Neuron (in vitro differentiated cells): Measurements from ENCODE around the gene INSYN2A.

Source experiments
- H2AFZ ChIP-seq: one replicate; pipeline ENCODE4 v1.6.1; 2013; ENCODE audit warnings: low read depth, mild to moderate bottlenecking, inconsistent platforms, low read length, moderate library complexity
- H3K27me3 ChIP-seq: one replicate; pipeline ENCODE4 v1.6.1; 2013; ENCODE audit warnings: low read length; ENCODE audit not compliant: insufficient read depth
- H3K36me3 ChIP-seq: one replicate; pipeline ENCODE4 v1.6.1; 2013; ENCODE audit warnings: low read length; ENCODE audit not compliant: insufficient read depth
- H3K4me1 ChIP-seq: one replicate; pipeline ENCODE4 v1.6.1; 2013; ENCODE audit warnings: low read length; ENCODE audit not compliant: insufficient read depth
- H3K4me3 ChIP-seq: 2 replicates; pipeline ENCODE4 v1.5.1; 2013; ENCODE audit warnings: mild to moderate bottlenecking, low read length, moderate library complexity
- H3K9me3 ChIP-seq: one replicate; pipeline ENCODE4 v1.6.1; 2013; ENCODE audit warnings: low read length

Gene INSYN2A, protein sequence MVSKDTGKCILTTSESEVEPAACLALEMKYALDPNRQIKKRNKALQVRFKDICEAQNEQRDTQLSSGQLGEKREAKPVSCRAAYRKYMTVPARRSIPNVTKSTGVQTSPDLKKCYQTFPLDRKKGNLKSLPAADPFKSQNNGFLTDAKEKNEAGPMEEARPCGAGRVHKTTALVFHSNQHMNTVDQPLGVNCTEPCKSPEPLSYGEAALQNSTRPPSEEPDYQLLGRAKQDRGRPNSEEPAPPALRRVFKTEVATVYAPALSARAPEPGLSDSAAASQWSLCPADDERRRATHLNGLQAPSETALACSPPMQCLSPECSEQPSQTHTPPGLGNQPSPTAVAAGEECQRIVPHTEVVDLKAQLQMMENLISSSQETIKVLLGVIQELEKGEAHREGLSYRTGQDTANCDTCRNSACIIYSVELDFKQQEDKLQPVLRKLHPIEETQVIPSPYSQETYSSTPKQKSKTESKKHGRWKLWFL

DNA sequence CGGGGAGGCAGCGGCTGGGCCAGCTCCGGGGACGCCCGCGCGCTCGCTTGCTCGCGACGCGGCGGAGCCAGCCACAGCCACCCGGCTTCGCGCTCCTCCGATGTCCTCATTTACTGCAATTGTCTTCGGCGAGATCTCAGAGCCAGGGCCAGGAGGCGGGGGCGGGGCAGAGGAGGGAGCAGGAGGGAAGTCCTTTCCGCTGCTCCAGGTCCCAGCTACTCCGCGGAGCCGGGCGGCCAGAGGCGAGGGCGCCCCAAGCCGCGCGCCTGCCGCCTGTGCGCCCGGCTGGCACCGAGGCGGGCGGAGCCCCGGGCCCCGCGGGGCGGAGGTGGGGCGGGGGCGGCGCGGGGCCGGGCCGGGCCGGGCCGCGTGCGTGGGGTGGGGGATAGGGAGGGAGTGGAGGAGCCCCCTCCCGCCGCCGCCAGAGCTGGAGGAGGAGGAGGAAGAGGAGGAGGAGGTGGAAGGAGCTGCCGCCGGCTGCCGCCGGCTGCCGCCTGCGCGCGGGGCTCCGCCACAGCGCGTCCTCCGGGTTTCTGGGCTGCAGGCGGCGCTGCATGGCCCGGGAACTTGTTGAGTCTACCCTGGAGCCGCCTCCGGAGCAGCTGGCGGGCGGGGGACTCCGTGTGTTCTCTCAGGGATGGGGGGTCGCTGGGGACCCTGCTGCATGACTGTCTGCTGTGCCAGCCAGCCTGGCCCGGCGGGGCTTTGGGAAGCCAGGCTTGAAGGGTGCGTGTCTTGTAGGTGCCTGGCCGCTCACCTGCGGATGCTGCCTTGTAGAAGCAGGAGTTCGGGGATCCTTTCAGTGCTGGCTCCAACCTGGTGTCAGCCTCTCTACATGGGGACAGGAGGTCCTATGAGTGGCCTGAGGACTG is at the start of gene INSYN2A:
Gene INSYN2A, minus strand, starts transcription at position 310 of the 872 bp plus-strand sequence. CDS start 20,196 bp downstream, outside the sequence.
- Histone ChIP-seq H3K36me3 (no peaks in the 10 kb centered on the region), H3K4me3 (peak within 1 kb of the TSS; percentile 58), H3K4me1 (peaks cover 14% of the 10 kb centered on the region), H2AFZ (no peak within 1 kb of the TSS), H3K9me3 (no peaks in the 10 kb centered on the region), H3K27me3 (no peaks in the 10 kb centered on the region)

- H3K27me3 ChIP-seq, result no peaks in the 10 kb centered on the region
- no peaks in the 10 kb centered on the region for H3K4me1 ChIP-seq
- peaks cover 3% of the 10 kb centered on the region for H3K9me3 ChIP-seq
- H2AFZ ChIP-seq, result no peak overlapping the region
- H3K4me3 ChIP-seq, result no peak overlapping the region
- H3K36me3 ChIP-seq, result peaks cover 8% of the 10 kb centered on the region
Measured at GRCh38 chr10:127245456-127245855, 49.1 kb upstream of the INSYN2A start.

GRCh38 chr10:127243490-127244272 is 47.3 kb upstream of the INSYN2A start:
- H3K9me3 ChIP-seq, result peaks cover 2% of the 10 kb centered on the region

GRCh38 chr10:127242914-127243313 is 46.5 kb upstream of the INSYN2A start:
- no peaks in the 10 kb centered on the region for H3K9me3 ChIP-seq
- H3K4me3 ChIP-seq, result no peak overlapping the region
- H3K36me3 ChIP-seq, result no peaks in the 10 kb centered on the region
- H2AFZ ChIP-seq, result no peak overlapping the region
- H3K4me1 ChIP-seq, result no peaks in the 10 kb centered on the region
- no peaks in the 10 kb centered on the region for H3K27me3 ChIP-seq

More at GRCh38 chr10:127243490-127244272, 47.3 kb upstream of the INSYN2A start:
- Histone ChIP-seq H3K4me1 (no peaks in the 10 kb centered on the region), H3K36me3 (peaks cover 3% of the 10 kb centered on the region), H2AFZ (no peak overlapping the region), H3K4me3 (no peak overlapping the region), H3K27me3 (no peaks in the 10 kb centered on the region)

GRCh38 chr10:127236266-127236665 is 39.9 kb upstream of the INSYN2A start:
- Histone ChIP-seq H3K4me1 (peaks cover 10% of the 10 kb centered on the region), H3K9me3 (no peaks in the 10 kb centered on the region), H3K36me3 (no peaks in the 10 kb centered on the region), H3K27me3 (no peaks in the 10 kb centered on the region), H2AFZ (no peak overlapping the region), H3K4me3 (no peak overlapping the region)

GRCh38 chr10:127234306-127234800 is 38.0 kb upstream of the INSYN2A start:
- Histone ChIP-seq H2AFZ (no peak overlapping the region), H3K4me3 (no peak overlapping the region), H3K9me3 (no peaks in the 10 kb centered on the region), H3K4me1 (peaks cover 10% of the 10 kb centered on the region), H3K36me3 (no peaks in the 10 kb centered on the region), H3K27me3 (no peaks in the 10 kb centered on the region)

DNA sequence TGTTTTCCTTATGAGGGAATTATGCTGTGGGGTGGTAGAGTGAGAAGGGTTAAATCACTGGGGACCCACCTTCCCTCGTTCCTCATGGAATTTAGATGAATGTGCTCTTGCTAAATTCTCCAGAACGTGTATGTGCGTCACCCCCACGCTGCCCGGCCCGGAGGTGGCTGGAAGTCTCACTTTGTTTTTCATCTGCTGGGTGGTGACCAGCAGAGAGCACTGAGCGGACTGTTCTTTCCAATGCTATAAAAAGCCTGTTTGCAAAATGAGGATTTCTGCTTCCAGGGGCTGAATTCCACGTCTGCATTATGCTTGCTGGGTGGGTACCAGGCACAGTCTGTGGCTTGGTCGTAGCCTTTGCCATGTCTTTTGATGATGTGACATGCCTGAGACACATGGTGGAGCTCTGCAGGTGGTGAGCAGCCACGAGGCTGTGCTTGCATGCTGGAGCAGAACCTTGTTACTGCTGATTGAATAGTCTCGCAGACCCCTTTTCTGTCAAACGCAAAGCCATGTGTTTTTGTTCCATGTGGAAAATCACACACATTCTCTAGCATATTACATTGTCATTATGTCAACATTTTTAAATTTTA is 31.9 kb upstream of the INSYN2A start:
- H3K36me3 ChIP-seq, result no peaks in the 10 kb centered on the region
- no peaks in the 10 kb centered on the region for H3K27me3 ChIP-seq
- H3K4me3 ChIP-seq, result no peak overlapping the region
- H2AFZ ChIP-seq, result no peak overlapping the region
- H3K4me1 ChIP-seq, result no peaks in the 10 kb centered on the region
- no peaks in the 10 kb centered on the region for H3K9me3 ChIP-seq

DNA sequence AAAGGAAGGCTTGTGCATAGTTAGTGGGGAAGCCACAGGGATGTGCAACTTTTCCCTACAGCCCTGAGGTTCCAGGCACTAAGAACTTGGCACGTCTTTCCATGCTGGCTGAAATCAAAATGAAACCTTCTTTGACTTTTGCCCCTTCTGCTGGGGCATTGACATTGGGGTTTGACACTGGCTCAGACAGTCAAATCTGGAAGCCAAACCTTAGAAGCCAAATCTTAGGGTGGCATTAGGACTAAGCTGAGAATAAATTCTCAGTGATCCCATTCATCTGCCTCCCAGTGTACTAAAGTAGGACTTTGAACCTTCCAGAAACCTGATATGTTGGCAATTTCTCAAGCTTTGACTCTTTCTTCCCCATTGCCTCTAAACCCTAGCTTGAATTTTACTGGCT is 31.3 kb upstream of the INSYN2A start:
- no peaks in the 10 kb centered on the region for H3K36me3 ChIP-seq
- no peaks in the 10 kb centered on the region for H3K9me3 ChIP-seq
- no peak overlapping the region for H2AFZ ChIP-seq
- H3K4me3 ChIP-seq, result no peak overlapping the region
- H3K27me3 ChIP-seq, result no peaks in the 10 kb centered on the region
- no peaks in the 10 kb centered on the region for H3K4me1 ChIP-seq

DNA sequence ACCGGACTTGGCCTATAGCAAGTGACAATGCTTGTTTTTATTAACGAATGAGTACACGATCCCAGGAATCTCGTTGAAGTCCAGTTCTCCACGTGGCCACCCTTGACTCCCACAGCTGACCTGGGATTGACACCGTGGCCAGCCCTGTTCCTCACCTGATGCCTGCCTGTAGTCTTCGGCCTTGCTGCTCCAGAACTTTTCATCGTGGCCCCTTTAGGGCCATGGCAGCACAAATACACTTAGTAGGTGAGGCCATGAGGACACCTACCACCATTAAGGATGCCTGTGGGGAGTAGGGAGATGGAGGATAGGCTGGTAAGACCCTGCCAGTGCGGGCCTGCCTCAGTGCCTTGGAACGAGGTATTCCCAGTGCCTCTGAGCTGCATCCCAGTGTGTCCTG is 30.6 kb upstream of the INSYN2A start:
- H2AFZ ChIP-seq, result no peak overlapping the region
- no peaks in the 10 kb centered on the region for H3K36me3 ChIP-seq
- H3K4me1 ChIP-seq, result no peaks in the 10 kb centered on the region
- H3K9me3 ChIP-seq, result no peaks in the 10 kb centered on the region
- H3K27me3 ChIP-seq, result no peaks in the 10 kb centered on the region
- no peak overlapping the region for H3K4me3 ChIP-seq

DNA sequence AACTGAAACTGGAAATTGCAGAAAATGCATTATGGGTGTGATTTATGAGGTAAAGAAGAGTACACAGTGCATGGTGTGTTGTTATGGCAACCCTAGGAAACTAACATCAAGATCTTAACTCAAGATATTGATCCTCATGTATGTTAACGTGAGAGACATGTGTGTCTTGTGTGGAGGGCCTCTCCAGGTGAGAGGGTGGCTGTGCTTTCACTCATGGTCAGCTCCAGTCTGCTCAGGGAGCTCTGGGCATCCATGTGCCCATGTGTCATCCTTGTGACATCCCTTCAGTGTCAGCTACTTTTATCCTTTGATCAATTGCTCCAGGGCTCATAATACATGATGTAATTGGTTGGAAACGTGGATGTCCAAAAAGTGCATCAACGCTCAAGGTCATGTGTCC is 24.9 kb upstream of the INSYN2A start:
- Histone ChIP-seq H3K36me3 (no peaks in the 10 kb centered on the region), H3K27me3 (no peaks in the 10 kb centered on the region), H3K4me1 (no peaks in the 10 kb centered on the region), H2AFZ (no peak overlapping the region), H3K9me3 (peaks cover 2% of the 10 kb centered on the region), H3K4me3 (no peak overlapping the region)

DNA sequence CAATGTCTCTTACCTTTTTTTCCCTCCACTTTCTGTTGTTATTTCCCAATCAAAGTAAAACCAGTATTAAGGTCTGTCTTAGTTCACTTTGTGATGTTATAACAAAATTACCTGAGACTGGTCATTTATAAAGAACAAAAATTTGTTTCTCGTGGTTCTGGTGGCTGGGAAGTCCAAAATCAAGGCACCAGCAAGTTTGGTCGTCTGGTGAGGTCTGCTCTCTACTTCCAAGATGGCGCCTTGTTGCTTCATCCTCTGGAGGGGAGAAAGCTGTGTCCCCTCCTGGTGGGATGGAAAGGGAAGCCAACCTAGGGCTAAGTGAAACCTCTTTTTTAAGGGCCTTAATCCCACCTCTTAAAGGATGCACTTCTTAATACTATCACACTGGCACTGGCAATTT is 22.3 kb upstream of the INSYN2A start:
- Histone ChIP-seq H3K4me3 (no peak overlapping the region), H2AFZ (no peak overlapping the region), H3K4me1 (peaks cover 5% of the 10 kb centered on the region), H3K36me3 (no peaks in the 10 kb centered on the region), H3K27me3 (no peaks in the 10 kb centered on the region), H3K9me3 (peaks cover 2% of the 10 kb centered on the region)

- Histone ChIP-seq H3K36me3 (no peaks in the 10 kb centered on the region), H3K4me1 (peaks cover 5% of the 10 kb centered on the region), H2AFZ (no peak overlapping the region), H3K4me3 (no peak overlapping the region), H3K27me3 (no peaks in the 10 kb centered on the region), H3K9me3 (peaks cover 2% of the 10 kb centered on the region)
Measured at GRCh38 chr10:127216786-127217185, 20.4 kb upstream of the INSYN2A start.
